ENCODE data around the gene PLOD3. TPM values are rescaled to one million over a fixed set of nuclear protein-coding genes. Genes with fewer than 3 reads are reported as not detected.
"Not testable (repeated sequence)": the region's sequence is repeated elsewhere in the genome, so short reads cannot be mapped to it uniquely, and the experiment has no call there.

Gene PLOD3, protein sequence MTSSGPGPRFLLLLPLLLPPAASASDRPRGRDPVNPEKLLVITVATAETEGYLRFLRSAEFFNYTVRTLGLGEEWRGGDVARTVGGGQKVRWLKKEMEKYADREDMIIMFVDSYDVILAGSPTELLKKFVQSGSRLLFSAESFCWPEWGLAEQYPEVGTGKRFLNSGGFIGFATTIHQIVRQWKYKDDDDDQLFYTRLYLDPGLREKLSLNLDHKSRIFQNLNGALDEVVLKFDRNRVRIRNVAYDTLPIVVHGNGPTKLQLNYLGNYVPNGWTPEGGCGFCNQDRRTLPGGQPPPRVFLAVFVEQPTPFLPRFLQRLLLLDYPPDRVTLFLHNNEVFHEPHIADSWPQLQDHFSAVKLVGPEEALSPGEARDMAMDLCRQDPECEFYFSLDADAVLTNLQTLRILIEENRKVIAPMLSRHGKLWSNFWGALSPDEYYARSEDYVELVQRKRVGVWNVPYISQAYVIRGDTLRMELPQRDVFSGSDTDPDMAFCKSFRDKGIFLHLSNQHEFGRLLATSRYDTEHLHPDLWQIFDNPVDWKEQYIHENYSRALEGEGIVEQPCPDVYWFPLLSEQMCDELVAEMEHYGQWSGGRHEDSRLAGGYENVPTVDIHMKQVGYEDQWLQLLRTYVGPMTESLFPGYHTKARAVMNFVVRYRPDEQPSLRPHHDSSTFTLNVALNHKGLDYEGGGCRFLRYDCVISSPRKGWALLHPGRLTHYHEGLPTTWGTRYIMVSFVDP
- polyA plus RNA-seq (2013, experiment 1 of 4): 48.8 TPM
- 43.7 TPM for polyA plus RNA-seq (2013, experiment 2 of 4)
- 29.7 TPM for polyA plus RNA-seq (2013, experiment 3 of 4)
- 29.2 TPM for polyA plus RNA-seq (2013, experiment 4 of 4)

GRCh38 chr7:101217388-101218235 is at the start of gene PLOD3, which contains the start of gene ZNHIT1:
Gene PLOD3 (minus strand): TSS chr7:101217581. CDS start chr7:101217274, 307 bp downstream.
Gene ZNHIT1 (plus strand): TSS chr7:101218165. CDS start chr7:101218196, 31 bp downstream.
- 0 to 1% methylated on average over 57 of the region's 57 CpGs for WGBS, 2 experiments
- Histone ChIP-seq H3K9me3 (ENCODE audit: control insufficient read depth, low read length) (no peaks in the 10 kb centered on the region), H3K27ac (ENCODE audit: insufficient read depth, low read depth, low read length, poor library complexity, severe bottlenecking) (peak within 1 kb of the TSS; percentile 92), H3K4me1 (ENCODE audit: control insufficient read depth, insufficient read depth, low read length) (peaks cover 14% of the 10 kb centered on the region), H3K36me3 (ENCODE audit: control insufficient read depth, insufficient read depth, low read length) (peaks cover 3% of the 10 kb centered on the region), H3K4me3 (ENCODE audit: insufficient read depth, low read depth, low read length) (peak within 1 kb of the TSS; percentile 69), H3K27me3 (ENCODE audit: control insufficient read depth, insufficient read depth, low read length, poor library complexity, severe bottlenecking) (no peaks in the 10 kb centered on the region)

- WGBS, 2 experiments: 88 to 93% methylated on average over 17 of the region's 17 CpGs
- H3K9me3 ChIP-seq (ENCODE audit: control insufficient read depth, low read length): no peaks in the 10 kb centered on the region
- no peak overlapping the region for H3K27ac ChIP-seq (ENCODE audit: insufficient read depth, low read depth, low read length, poor library complexity, severe bottlenecking)
- no peaks in the 10 kb centered on the region for H3K4me1 ChIP-seq (ENCODE audit: control insufficient read depth, insufficient read depth, low read length)
- H3K27me3 ChIP-seq (ENCODE audit: control insufficient read depth, insufficient read depth, low read length, poor library complexity, severe bottlenecking): no peaks in the 10 kb centered on the region
- H3K4me3 ChIP-seq (ENCODE audit: insufficient read depth, low read depth, low read length): no peak overlapping the region
- H3K36me3 ChIP-seq (ENCODE audit: control insufficient read depth, insufficient read depth, low read length): no peaks in the 10 kb centered on the region
These were observed 48.5 kb upstream of the PLOD3 start for GRCh38 chr7:101265622-101266516.

DNA sequence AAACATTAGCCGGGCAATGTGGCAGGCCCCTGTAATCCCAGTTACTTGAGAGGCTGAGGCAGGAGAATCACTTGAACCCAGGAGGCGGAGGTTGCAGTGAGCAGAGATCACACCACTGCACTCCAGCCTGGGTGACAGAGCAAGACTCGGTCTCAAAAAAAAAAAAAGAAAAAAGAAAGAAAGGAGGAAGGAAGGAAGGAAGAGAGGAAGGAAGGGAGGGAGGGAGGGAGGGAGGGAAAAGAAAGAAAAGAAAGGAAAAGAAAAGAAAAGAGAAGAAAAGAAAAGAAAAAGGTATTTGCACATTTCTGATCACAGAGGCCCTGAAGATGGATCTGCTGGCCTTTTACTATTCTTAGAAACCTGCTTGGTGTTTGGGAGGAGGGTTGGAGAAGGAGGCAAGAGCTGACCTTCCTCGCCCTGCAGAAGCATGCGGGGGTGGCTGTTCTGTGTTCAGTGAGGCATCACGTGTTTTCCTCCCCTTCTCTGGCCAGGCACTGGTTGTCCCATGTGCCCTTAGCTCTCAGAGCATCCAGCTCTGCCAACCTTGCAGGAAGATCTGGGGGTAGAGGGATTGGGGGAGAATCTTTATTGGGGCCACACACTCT is 46.8 kb upstream of the PLOD3 start:
- 78 to 88% methylated on average over 6 of the region's 6 CpGs for WGBS, 2 experiments
- H3K27ac ChIP-seq (ENCODE audit: insufficient read depth, low read depth, low read length, poor library complexity, severe bottlenecking); H3K27me3 ChIP-seq (ENCODE audit: control insufficient read depth, insufficient read depth, low read length, poor library complexity, severe bottlenecking): not testable (repeated sequence)

DNA sequence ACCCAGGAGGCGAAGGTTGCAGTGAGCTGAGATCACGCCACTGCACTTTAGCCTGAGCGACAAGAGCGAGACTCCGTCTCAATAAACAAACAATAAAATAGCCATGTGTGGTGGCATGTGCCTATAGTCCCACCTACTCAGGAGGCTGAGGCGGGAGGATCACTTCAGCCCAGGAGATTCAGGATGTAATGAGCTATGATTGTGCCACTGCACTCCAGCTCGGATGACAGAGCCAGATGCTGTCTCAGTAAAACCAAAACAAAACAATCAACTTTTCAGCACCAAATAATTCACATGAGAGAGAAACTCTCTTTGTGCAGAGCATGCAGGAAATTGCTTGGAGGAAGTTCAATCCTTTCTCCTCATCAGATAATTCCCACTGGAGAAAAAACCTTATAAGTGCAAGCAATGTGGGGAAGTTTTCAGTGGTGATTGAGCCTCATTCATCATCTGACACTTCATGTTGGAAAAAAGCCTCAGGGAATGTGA is 40.9 kb upstream of the PLOD3 start:
- no peaks in the 10 kb centered on the region for H3K4me1 ChIP-seq (ENCODE audit: control insufficient read depth, insufficient read depth, low read length)
- H3K27me3 ChIP-seq (ENCODE audit: control insufficient read depth, insufficient read depth, low read length, poor library complexity, severe bottlenecking): no peaks in the 10 kb centered on the region
- no peak overlapping the region for H3K4me3 ChIP-seq (ENCODE audit: insufficient read depth, low read depth, low read length)
- 86 to 94% methylated on average over 7 of the region's 7 CpGs for WGBS, 2 experiments
- no peak overlapping the region for H3K27ac ChIP-seq (ENCODE audit: insufficient read depth, low read depth, low read length, poor library complexity, severe bottlenecking)
- no peaks in the 10 kb centered on the region for H3K36me3 ChIP-seq (ENCODE audit: control insufficient read depth, insufficient read depth, low read length)
- H3K9me3 ChIP-seq (ENCODE audit: control insufficient read depth, low read length): no peaks in the 10 kb centered on the region

More for the DNA sequence above, 46.8 kb upstream of the PLOD3 start:
- not testable (repeated sequence) for H3K9me3 ChIP-seq (ENCODE audit: control insufficient read depth, low read length); H3K4me3 ChIP-seq (ENCODE audit: insufficient read depth, low read depth, low read length); H3K36me3 ChIP-seq (ENCODE audit: control insufficient read depth, insufficient read depth, low read length); H3K4me1 ChIP-seq (ENCODE audit: control insufficient read depth, insufficient read depth, low read length)

DNA sequence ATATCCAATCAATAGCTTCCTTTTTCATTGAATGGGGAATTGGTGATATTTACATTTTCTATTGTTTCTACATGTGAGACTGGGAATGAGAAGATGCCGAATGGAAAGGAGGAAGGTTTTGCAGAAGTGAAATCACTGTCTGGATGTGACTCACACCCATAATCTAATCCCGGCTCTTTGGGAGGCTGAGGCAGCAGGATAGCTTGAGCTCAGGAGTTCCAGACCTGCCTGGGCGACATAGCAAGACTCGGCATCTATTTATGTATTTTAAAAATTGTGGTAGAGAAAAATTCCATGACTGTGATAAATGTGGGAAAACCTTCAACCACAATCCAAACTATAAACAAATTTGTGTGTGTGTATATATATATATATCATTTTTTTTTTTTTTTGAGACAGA is 38.4 kb upstream of the PLOD3 start:
- 84 to 91% methylated on average over 2 to 4 of the region's 4 CpGs for WGBS, 2 experiments

DNA sequence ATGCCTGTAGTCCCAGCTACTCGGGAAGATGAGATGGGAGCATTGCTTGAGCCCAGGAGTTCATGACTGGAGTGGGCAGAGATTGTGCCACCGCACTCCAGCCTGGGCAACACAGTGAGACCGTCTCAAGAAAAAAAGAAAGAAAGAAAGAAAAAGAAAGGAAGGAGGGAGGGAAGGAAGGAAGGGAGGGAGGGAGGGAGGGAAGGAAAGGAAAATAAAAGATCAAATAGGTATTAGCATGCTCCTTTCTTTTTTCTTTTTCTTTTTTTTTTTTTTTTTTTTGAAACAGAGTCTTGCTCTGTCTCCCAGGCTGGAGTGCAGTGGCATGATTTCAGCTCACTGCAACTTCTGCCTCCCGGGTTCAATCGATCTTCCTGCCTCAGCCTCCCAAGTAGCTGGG is 35.8 kb upstream of the PLOD3 start:
- WGBS, 2 experiments: 91 to 95% methylated on average over 5 of the region's 5 CpGs
- H3K27me3 ChIP-seq (ENCODE audit: control insufficient read depth, insufficient read depth, low read length, poor library complexity, severe bottlenecking); H3K4me3 ChIP-seq (ENCODE audit: insufficient read depth, low read depth, low read length); H3K4me1 ChIP-seq (ENCODE audit: control insufficient read depth, insufficient read depth, low read length); H3K36me3 ChIP-seq (ENCODE audit: control insufficient read depth, insufficient read depth, low read length); H3K27ac ChIP-seq (ENCODE audit: insufficient read depth, low read depth, low read length, poor library complexity, severe bottlenecking); H3K9me3 ChIP-seq (ENCODE audit: control insufficient read depth, low read length): not testable (repeated sequence)

More for the DNA sequence above, 38.4 kb upstream of the PLOD3 start:
- H3K36me3 ChIP-seq (ENCODE audit: control insufficient read depth, insufficient read depth, low read length): no peaks in the 10 kb centered on the region
- H3K27ac ChIP-seq (ENCODE audit: insufficient read depth, low read depth, low read length, poor library complexity, severe bottlenecking): no peak overlapping the region
- no peaks in the 10 kb centered on the region for H3K9me3 ChIP-seq (ENCODE audit: control insufficient read depth, low read length)
- H3K4me3 ChIP-seq (ENCODE audit: insufficient read depth, low read depth, low read length): no peak overlapping the region
- H3K27me3 ChIP-seq (ENCODE audit: control insufficient read depth, insufficient read depth, low read length, poor library complexity, severe bottlenecking): no peaks in the 10 kb centered on the region
- peaks cover 5% of the 10 kb centered on the region for H3K4me1 ChIP-seq (ENCODE audit: control insufficient read depth, insufficient read depth, low read length)

GRCh38 chr7:101251871-101252659 is 34.7 kb upstream of the PLOD3 start:
- Histone ChIP-seq H3K4me1 (ENCODE audit: control insufficient read depth, insufficient read depth, low read length) (peaks cover 5% of the 10 kb centered on the region), H3K27ac (ENCODE audit: insufficient read depth, low read depth, low read length, poor library complexity, severe bottlenecking) (no peak overlapping the region), H3K36me3 (ENCODE audit: control insufficient read depth, insufficient read depth, low read length) (no peaks in the 10 kb centered on the region), H3K9me3 (ENCODE audit: control insufficient read depth, low read length) (no peaks in the 10 kb centered on the region), H3K4me3 (ENCODE audit: insufficient read depth, low read depth, low read length) (peak overlapping the region; percentile 85), H3K27me3 (ENCODE audit: control insufficient read depth, insufficient read depth, low read length, poor library complexity, severe bottlenecking) (no peaks in the 10 kb centered on the region)
- WGBS, 2 experiments: 2% methylated on average over 55 of the region's 55 CpGs

DNA sequence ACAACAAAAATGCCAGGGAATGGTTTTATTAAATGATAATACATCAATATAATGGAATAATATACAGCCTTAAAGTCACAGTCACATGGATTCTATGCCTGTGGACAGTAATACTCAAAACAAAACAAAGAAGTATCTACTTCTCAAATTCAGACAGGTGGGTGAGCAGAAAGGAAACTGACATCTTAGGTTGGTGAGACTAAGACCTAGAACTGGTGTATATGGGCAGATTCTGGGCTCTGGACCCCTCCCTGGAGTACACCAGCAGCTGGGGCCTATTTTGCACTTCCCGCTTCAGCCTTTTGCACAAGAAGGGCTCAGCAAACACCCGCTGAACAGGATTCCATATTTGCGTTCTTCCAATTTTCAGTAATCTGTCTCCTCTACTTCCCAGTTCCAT is 32.9 kb upstream of the PLOD3 start:
- Histone ChIP-seq H3K4me1 (ENCODE audit: control insufficient read depth, insufficient read depth, low read length) (peaks cover 5% of the 10 kb centered on the region), H3K27me3 (ENCODE audit: control insufficient read depth, insufficient read depth, low read length, poor library complexity, severe bottlenecking) (no peaks in the 10 kb centered on the region), H3K27ac (ENCODE audit: insufficient read depth, low read depth, low read length, poor library complexity, severe bottlenecking) (no peak overlapping the region), H3K36me3 (ENCODE audit: control insufficient read depth, insufficient read depth, low read length) (no peaks in the 10 kb centered on the region), H3K4me3 (ENCODE audit: insufficient read depth, low read depth, low read length) (no peak overlapping the region), H3K9me3 (ENCODE audit: control insufficient read depth, low read length) (no peaks in the 10 kb centered on the region)
- WGBS, 2 experiments: 95 to 97% methylated on average over 3 of the region's 3 CpGs
